COLO668 (cell line): Measurements from ENCODE around the gene CCL3.
"Not testable (repeated sequence)": the region's sequence is repeated elsewhere in the genome, so short reads cannot be mapped to it uniquely, and the experiment has no call there.

Source experiments
- DNase-seq: peaks from one replicate; lab custom pipeline; 2025; ENCODE audit not compliant: unreplicated experiment; lab: John Stamatoyannopoulos, UW

CCL3 gene

GRCh38 chr17:36117505-36118382 is 27.8 kb upstream of the CCL3 start:
- DNase-seq = no peak

- not testable (repeated sequence) for DNase-seq
Observed at GRCh38 chr17:36115649-36115977, 25.7 kb upstream of the CCL3 start.

- DNase-seq = not testable (repeated sequence)
Observed at GRCh38 chr17:36114971-36115648, 25.2 kb upstream of the CCL3 start.

- DNase-seq = not testable (repeated sequence)
Observed at GRCh38 chr17:36113131-36113530, 23.2 kb upstream of the CCL3 start.

GRCh38 chr17:36112572-36112971 is 22.6 kb upstream of the CCL3 start:
- DNase-seq = no peak

- no peak for DNase-seq
Observed at GRCh38 chr17:36111068-36111490, 21.1 kb upstream of the CCL3 start.

GRCh38 chr17:36108265-36108664 is 18.3 kb upstream of the CCL3 start:
- not testable (repeated sequence) for DNase-seq

GRCh38 chr17:36107660-36108059 is 17.7 kb upstream of the CCL3 start:
- DNase-seq = no peak

GRCh38 chr17:36106493-36106835 is 16.5 kb upstream of the CCL3 start:
- no peak for DNase-seq

- no peak for DNase-seq
Observed at GRCh38 chr17:36105781-36106492, 16.0 kb upstream of the CCL3 start.

GRCh38 chr17:36104701-36105181 is 14.8 kb upstream of the CCL3 start:
- DNase-seq = no peak

- not testable (repeated sequence) for DNase-seq
Observed at GRCh38 chr17:36104246-36104645, 14.3 kb upstream of the CCL3 start.

GRCh38 chr17:36103401-36103975 is 13.5 kb upstream of the CCL3 start, which contains the start of gene CCL4:
Gene CCL4 (plus strand): TSS chr17:36103827. CDS start chr17:36103906, 79 bp downstream.
- DNase-seq = not testable (repeated sequence)

GRCh38 chr17:36099004-36099403 is 9.1 kb upstream of the CCL3 start:
- DNase-seq = not testable (repeated sequence)

GRCh38 chr17:36095992-36096391 is 6.0 kb upstream of the CCL3 start:
- DNase-seq = no peak

- DNase-seq = no peak
Observed at GRCh38 chr17:36094746-36095145, 4.8 kb upstream of the CCL3 start.

- no peak for DNase-seq
Observed at GRCh38 chr17:36094232-36094631, 4.3 kb upstream of the CCL3 start.

GRCh38 chr17:36092715-36093114 is 2.8 kb upstream of the CCL3 start:
- not testable (repeated sequence) for DNase-seq

- no peak for DNase-seq
Observed at GRCh38 chr17:36092230-36092629, 2.3 kb upstream of the CCL3 start.

- no peak for DNase-seq
Observed at GRCh38 chr17:36089339-36089865, 541 bp downstream of the CCL3 start.
